ENCODE data around the gene HES4.

DNA sequence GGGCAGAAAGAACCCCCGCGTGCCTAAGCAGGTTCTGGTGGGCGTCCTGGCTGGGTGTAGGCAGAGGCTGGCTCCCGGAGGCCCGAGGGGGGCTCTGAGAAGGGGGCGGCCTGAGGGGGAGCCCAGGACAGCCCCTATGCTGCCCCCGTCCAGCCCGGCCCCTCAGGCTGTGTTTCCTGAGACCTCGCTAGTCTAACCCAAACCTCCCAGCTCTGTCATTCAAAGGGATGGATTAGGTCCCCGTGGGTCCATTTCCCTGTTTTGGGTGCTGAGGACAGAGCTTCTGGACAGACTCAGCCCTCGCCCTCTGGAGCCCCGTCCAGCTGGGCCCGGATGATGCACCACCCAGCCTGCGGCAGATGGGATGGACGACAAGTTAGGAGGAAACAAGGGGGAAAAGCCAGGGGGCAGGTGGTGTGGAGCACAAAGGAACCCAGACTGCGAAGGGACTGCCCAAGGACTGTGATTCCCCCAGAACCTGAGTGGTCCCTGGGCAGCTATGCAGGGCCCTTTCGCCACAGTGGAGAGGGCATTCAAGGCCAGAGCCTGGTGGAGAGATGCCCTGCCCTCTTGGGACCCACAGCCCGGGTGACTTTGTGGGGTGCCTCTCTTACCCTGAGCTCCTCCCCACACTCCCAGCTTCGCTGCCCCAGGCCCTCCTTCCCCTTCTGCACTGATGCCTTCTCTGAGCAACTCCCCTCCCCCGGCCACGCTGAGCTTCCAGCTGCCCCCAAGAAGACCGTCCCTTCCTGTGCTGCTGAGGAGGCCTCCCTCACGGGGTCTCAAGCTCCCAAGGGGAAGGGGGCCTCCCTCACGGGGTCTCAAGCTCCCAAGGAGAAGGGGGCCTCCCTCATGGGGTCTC, 2.8 kb downstream of the HES4 start:
- TF ChIP-seq, protein P1, sequence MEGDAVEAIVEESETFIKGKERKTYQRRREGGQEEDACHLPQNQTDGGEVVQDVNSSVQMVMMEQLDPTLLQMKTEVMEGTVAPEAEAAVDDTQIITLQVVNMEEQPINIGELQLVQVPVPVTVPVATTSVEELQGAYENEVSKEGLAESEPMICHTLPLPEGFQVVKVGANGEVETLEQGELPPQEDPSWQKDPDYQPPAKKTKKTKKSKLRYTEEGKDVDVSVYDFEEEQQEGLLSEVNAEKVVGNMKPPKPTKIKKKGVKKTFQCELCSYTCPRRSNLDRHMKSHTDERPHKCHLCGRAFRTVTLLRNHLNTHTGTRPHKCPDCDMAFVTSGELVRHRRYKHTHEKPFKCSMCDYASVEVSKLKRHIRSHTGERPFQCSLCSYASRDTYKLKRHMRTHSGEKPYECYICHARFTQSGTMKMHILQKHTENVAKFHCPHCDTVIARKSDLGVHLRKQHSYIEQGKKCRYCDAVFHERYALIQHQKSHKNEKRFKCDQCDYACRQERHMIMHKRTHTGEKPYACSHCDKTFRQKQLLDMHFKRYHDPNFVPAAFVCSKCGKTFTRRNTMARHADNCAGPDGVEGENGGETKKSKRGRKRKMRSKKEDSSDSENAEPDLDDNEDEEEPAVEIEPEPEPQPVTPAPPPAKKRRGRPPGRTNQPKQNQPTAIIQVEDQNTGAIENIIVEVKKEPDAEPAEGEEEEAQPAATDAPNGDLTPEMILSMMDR (conservative IDR thresholded peaks at IDR 0.05 in 1 of 2, IDR thresholded peaks at IDR 0.05 in 1 of 2; ENCODE audit: low read depth in 1 of 2, low read length in 2 of 2) = no peak
- no peak for TF ChIP-seq EZH2 (IDR thresholded peaks at IDR 0.05; ENCODE audit: low read length, missing control alignments)

Data from fibroblast of lung (primary cell).